OCI-LY1 (cell line): ENCODE results near the gene SPO11.

ENCODE experiments used
- H2AFZ ChIP-seq: fragments of 200-600 bp; sonication (generic), shearing (Covaris generic); 2 replicates; pipeline ENCODE4 v1.6.0; 2014; ENCODE audit warnings: antibody characterized with exemption, mild to moderate bottlenecking, low read length
- H3F3A ChIP-seq: fragments of 200-600 bp; sonication (generic), shearing (Covaris generic); 2 replicates; pipeline ENCODE4 v1.6.0; 2014; ENCODE audit warnings: mild to moderate bottlenecking, antibody characterized with exemption, low read length, moderate library complexity; ENCODE audit not compliant: insufficient read depth
- H3K27ac ChIP-seq: fragments of 200-600 bp; sonication (generic); 2 replicates; pipeline ENCODE4 v1.5.1; 2014; ENCODE audit warnings: low read length, mixed run types, mild to moderate bottlenecking, low read depth; ENCODE audit not compliant: poor library complexity, severe bottlenecking
- H3K27me3 ChIP-seq: fragments of 200-600 bp; sonication (generic); 2 replicates; pipeline ENCODE4 v1.6.0; 2014; ENCODE audit warnings: antibody characterized with exemption, mild to moderate bottlenecking, low read length, moderate library complexity; ENCODE audit not compliant: insufficient read depth
- H3K36me3 ChIP-seq: fragments of 200-600 bp; sonication (generic); 2 replicates; pipeline ENCODE4 v1.6.1; 2014; ENCODE audit warnings: mild to moderate bottlenecking, antibody characterized with exemption, low read length, moderate library complexity, mixed read lengths; ENCODE audit not compliant: insufficient read depth
- H3K4me1 ChIP-seq: fragments of 200-600 bp; sonication (generic); 2 replicates; pipeline ENCODE4 v1.5.1; 2014; ENCODE audit warnings: mild to moderate bottlenecking, low read length, moderate library complexity; ENCODE audit not compliant: insufficient read depth, severe bottlenecking
- H3K4me2 ChIP-seq: fragments of 200-600 bp; sonication (generic), shearing (Covaris generic); 2 replicates; pipeline ENCODE4 v1.6.1; 2014; ENCODE audit warnings: low read length
- H3K4me3 ChIP-seq: fragments of 200-600 bp; sonication (generic); 2 replicates; pipeline ENCODE4 v1.5.1; 2014; ENCODE audit warnings: low read length, low read depth, mild to moderate bottlenecking, mixed read lengths; ENCODE audit not compliant: poor library complexity, severe bottlenecking
- H3K79me2 ChIP-seq: fragments of 200-600 bp; shearing (Covaris generic); 2 replicates; pipeline ENCODE4 v1.6.1; 2016; ENCODE audit warnings: mixed run types, low read length, mixed read lengths; ENCODE audit not compliant: insufficient read depth
- H3K9ac ChIP-seq: fragments of 200-600 bp; sonication (generic), shearing (Covaris generic); 2 replicates; pipeline ENCODE4 v1.6.1; 2014; ENCODE audit warnings: mild to moderate bottlenecking, low read length, mixed read lengths
- H3K9me2 ChIP-seq: fragments of 200-600 bp; sonication (generic), shearing (Covaris generic); 2 replicates; pipeline ENCODE4 v1.6.1; 2014; ENCODE audit warnings: low read depth, mild to moderate bottlenecking, low read length, mixed read lengths
- H3K9me3 ChIP-seq: fragments of 200-600 bp; shearing (Covaris generic); 2 replicates; pipeline ENCODE4 v1.6.1; 2014; ENCODE audit warnings: low read length, mixed read lengths
- H4K20me1 ChIP-seq: fragments of 200-600 bp; sonication (generic), shearing (Covaris generic); 2 replicates; pipeline ENCODE4 v1.6.0; 2016; ENCODE audit warnings: mild to moderate bottlenecking, low read length; ENCODE audit not compliant: insufficient read depth
- CTCF ChIP-seq: fragments of 200-600 bp; sonication (generic), shearing (Covaris generic); IDR thresholded peaks from 2 replicates; pipeline ENCODE4 v1.5.1; 2017; ENCODE audit warnings: mild to moderate bottlenecking, antibody characterized with exemption, low read length, moderate library complexity, mixed read lengths
- EZH2 ChIP-seq: fragments of 200-600 bp; sonication (generic), shearing (Covaris generic); IDR thresholded peaks from 2 replicates; pipeline ENCODE4 v1.8.0; 2017; ENCODE audit warnings: borderline replicate concordance, mixed run types, mild to moderate bottlenecking, antibody characterized with exemption, low read length, moderate library complexity, mixed read lengths

SPO11 gene

DNA sequence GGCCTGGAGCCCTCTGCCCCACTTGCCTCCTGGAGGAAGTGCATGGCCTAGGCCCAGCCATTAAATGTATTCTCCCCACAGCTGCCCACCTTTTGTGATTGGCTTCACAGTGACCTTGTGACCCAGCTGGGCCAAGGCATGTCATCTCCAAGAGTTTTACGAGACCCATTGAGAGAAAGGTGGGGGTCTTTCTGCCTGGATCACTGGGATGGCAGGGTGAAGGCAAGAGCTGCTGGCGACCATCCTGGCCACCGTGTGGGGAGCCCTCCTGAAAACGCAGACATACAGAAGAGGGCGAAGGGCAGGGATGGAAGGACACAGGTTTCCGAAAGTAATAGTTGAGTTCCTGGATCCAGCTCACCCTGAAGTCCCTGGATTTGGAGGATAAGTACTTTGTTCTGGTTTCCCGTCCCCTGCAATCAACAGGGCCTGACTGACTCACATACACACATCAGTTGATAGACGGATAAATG lies 12.3 kb upstream of the SPO11 start:
- Histone ChIP-seq H2AFZ (no peak overlapping the region), H3F3A (peaks cover 9% of the 10 kb centered on the region; the same call in 1 of the 2 replicates), H3K36me3 (no peaks in the 10 kb centered on the region), H3K4me2 (peak overlapping the region; percentile 62), H3K9me3 (no peaks in the 10 kb centered on the region), H4K20me1 (no peaks in the 10 kb centered on the region), H3K27me3 (no peaks in the 10 kb centered on the region), H3K4me3 (peak overlapping the region; percentile 33), H3K79me2 (no peaks in the 10 kb centered on the region), H3K4me1 (peaks cover 98% of the 10 kb centered on the region), H3K9ac (peak overlapping the region; percentile 85), H3K27ac (peak overlapping the region; percentile 100), H3K9me2 (no peaks in the 10 kb centered on the region)
- TF ChIP-seq EZH2 (no peak), CTCF (no peak)

DNA sequence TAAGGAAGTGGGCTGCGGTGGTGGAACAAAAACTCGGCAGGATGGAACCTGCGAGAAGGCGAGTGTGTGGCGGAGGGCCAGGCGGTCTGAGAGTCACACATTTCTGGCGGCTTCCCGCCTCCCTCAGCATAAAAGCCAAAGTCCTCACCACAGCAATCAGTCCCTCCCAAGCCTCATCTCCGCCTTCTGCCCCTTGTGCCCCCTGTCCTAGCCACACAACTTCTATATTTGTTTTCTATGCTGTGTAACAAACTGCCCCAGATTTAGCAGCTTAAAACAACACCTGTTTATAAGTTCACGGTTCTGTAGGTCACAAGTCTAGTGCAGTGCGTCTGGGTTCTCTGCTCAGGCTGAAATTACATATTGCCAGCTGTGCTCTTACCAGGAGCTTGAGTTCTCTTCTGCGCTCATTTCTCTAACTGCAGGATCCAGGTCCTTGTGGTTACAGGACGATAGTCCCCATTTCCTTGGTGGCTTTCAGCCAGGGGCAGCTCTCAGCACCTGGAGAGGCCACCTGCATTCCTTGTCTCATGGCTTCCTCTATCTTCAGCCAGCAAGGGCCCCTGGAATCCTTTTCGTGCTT lies 11.7 kb upstream of the SPO11 start:
- no peaks in the 10 kb centered on the region for H3K9me2 ChIP-seq
- no peak overlapping the region for H2AFZ ChIP-seq
- H3K27me3 ChIP-seq: no peaks in the 10 kb centered on the region
- no peaks in the 10 kb centered on the region for H3K9me3 ChIP-seq
- H3K4me3 ChIP-seq: peak overlapping the region; percentile 33
- peak overlapping the region; percentile 62 for H3K4me2 ChIP-seq
- no peaks in the 10 kb centered on the region for H3K36me3 ChIP-seq
- peaks cover 12% of the 10 kb centered on the region; the same call in 1 of the 2 replicates for H3F3A ChIP-seq
- H3K27ac ChIP-seq: peak overlapping the region; percentile 100
- H4K20me1 ChIP-seq: no peaks in the 10 kb centered on the region
- TF ChIP-seq EZH2 (no peak), CTCF (no peak)
- peak overlapping the region; percentile 85 for H3K9ac ChIP-seq
- no peaks in the 10 kb centered on the region for H3K79me2 ChIP-seq
- peaks cover 100% of the 10 kb centered on the region for H3K4me1 ChIP-seq

GRCh38 chr20:57319584-57319983 lies 10.0 kb upstream of the SPO11 start:
- no peaks in the 10 kb centered on the region for H3K27me3 ChIP-seq
- peak overlapping the region; percentile 61; the same call in 1 of the 2 replicates for H2AFZ ChIP-seq
- TF ChIP-seq CTCF (no peak), EZH2 (no peak)
- H3K9me3 ChIP-seq: no peaks in the 10 kb centered on the region
- peak overlapping the region; percentile 27; the same call in 1 of the 2 replicates for H3K4me2 ChIP-seq
- no peaks in the 10 kb centered on the region for H3K9me2 ChIP-seq
- H3K4me3 ChIP-seq: no peak overlapping the region
- peak overlapping the region; percentile 100 for H3K27ac ChIP-seq
- H3K9ac ChIP-seq: peak overlapping the region; percentile 51
- H3F3A ChIP-seq: peaks cover 12% of the 10 kb centered on the region; the same call in 1 of the 2 replicates
- no peaks in the 10 kb centered on the region for H4K20me1 ChIP-seq
- no peaks in the 10 kb centered on the region for H3K79me2 ChIP-seq
- H3K36me3 ChIP-seq: no peaks in the 10 kb centered on the region
- H3K4me1 ChIP-seq: peaks cover 100% of the 10 kb centered on the region
